ENCODE results near the gene ZNF565. TPM values are rescaled to one million over a fixed set of nuclear protein-coding genes. Genes with fewer than 3 reads are reported as not detected.
"Not testable (repeated sequence)": the region's sequence is repeated elsewhere in the genome, so short reads cannot be mapped to it uniquely, and the experiment has no call there.

Gene ZNF565
- total RNA-seq, 2 experiments from 2014 or later, result 1.3 to 1.6 TPM

- no peak for ATAC-seq
- no peak overlapping the region for H3K4me3 Mint-ChIP-seq
- H3K27me3 Mint-ChIP-seq, result peaks cover 10% of the 10 kb centered on the region
These were observed 31.6 kb upstream of the ZNF565 start for GRCh38 chr19:36246006-36246481.

GRCh38 chr19:36245210-36246005 is 30.9 kb upstream of the ZNF565 start:
- no peaks in the 10 kb centered on the region for H3K4me1 Mint-ChIP-seq (ENCODE audit: low read depth)
- ATAC-seq (no peak), DNase-seq (no peak)
- intact Hi-C loops (cut with micrococcal nuclease), result no loop called here
- peaks cover 14% of the 10 kb centered on the region for H3K36me3 Mint-ChIP-seq (ENCODE audit: low read depth)
- peaks cover 10% of the 10 kb centered on the region for H3K27me3 Mint-ChIP-seq
- no peak overlapping the region for H3K4me3 Mint-ChIP-seq
- TF ChIP-seq CTCF (IDR thresholded peaks at IDR 0.05), result no peak
- POLR2A ChIA-PET, result no interaction called here
- H3K9me3 Mint-ChIP-seq, result peaks cover 41% of the 10 kb centered on the region
- no peak overlapping the region for H3K27ac Mint-ChIP-seq
- CTCF ChIA-PET, result no interaction called here

More at GRCh38 chr19:36246006-36246481, 31.6 kb upstream of the ZNF565 start:
- H3K9me3 Mint-ChIP-seq, result peaks cover 41% of the 10 kb centered on the region
- H3K36me3 Mint-ChIP-seq (ENCODE audit: low read depth), result peaks cover 14% of the 10 kb centered on the region
- H3K4me1 Mint-ChIP-seq (ENCODE audit: low read depth), result no peaks in the 10 kb centered on the region
- intact Hi-C loops (cut with micrococcal nuclease), result no loop called here
- no peak overlapping the region for H3K27ac Mint-ChIP-seq
- ChIA-PET POLR2A (no interaction called here), CTCF (no interaction called here)
- DNase-seq, result no peak
- no peak for TF ChIP-seq CTCF (IDR thresholded peaks at IDR 0.05)

DNA sequence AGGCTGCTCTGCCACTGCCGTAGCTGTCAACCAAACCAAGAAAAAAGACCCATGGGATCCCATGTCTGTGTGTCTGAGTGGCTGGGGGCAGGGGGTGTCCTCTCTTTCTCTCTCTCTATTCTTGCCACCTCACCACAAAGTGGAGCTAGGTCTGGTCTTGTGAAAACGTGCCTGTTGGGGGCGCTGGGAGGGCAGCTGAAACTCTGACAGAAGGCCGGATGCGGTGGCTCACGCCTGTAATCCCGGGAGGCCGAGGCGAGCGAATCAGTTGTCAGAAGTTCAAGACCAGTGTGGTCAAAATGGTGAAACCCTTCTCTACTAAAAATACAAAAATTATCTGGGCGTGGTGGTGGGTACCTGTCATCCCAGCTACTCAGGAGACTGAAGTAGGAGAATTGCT is 29.6 kb upstream of the ZNF565 start:
- ChIA-PET POLR2A (no interaction called here), CTCF (no interaction called here)
- Mint-ChIP-seq H3K9me3 (peaks cover 49% of the 10 kb centered on the region), H3K4me3 (no peak overlapping the region), H3K27ac (no peak overlapping the region), H3K4me1 (ENCODE audit: low read depth) (no peaks in the 10 kb centered on the region), H3K36me3 (ENCODE audit: low read depth) (peaks cover 25% of the 10 kb centered on the region), H3K27me3 (peaks cover 10% of the 10 kb centered on the region)
- no peak for TF ChIP-seq CTCF (IDR thresholded peaks at IDR 0.05)
- intact Hi-C loops (cut with micrococcal nuclease), result no loop called here
- no peak for DNase-seq
- ATAC-seq, result no peak

- ChIA-PET CTCF (no interaction called here), POLR2A (interaction anchor here (1.6 to 1.8 kb wide), 2 partner anchors 16 to 21 kb away, joined by 4 to 5 read pairs; partner anchors contain the start of gene ZNF146)
- no peaks in the 10 kb centered on the region for H3K27me3 Mint-ChIP-seq
- no peaks in the 10 kb centered on the region for H3K4me1 Mint-ChIP-seq (ENCODE audit: low read depth)
- intact Hi-C loops (cut with micrococcal nuclease), result no loop called here
- no peak overlapping the region for H3K4me3 Mint-ChIP-seq
- peaks cover 62% of the 10 kb centered on the region for H3K9me3 Mint-ChIP-seq
- no peak for DNase-seq
- TF ChIP-seq CTCF (IDR thresholded peaks at IDR 0.05), result no peak
- H3K36me3 Mint-ChIP-seq (ENCODE audit: low read depth), result peaks cover 83% of the 10 kb centered on the region
- H3K27ac Mint-ChIP-seq, result no peak overlapping the region
- ATAC-seq, result no peak
These were observed 22.5 kb upstream of the ZNF565 start for GRCh38 chr19:36236946-36237310.

DNA sequence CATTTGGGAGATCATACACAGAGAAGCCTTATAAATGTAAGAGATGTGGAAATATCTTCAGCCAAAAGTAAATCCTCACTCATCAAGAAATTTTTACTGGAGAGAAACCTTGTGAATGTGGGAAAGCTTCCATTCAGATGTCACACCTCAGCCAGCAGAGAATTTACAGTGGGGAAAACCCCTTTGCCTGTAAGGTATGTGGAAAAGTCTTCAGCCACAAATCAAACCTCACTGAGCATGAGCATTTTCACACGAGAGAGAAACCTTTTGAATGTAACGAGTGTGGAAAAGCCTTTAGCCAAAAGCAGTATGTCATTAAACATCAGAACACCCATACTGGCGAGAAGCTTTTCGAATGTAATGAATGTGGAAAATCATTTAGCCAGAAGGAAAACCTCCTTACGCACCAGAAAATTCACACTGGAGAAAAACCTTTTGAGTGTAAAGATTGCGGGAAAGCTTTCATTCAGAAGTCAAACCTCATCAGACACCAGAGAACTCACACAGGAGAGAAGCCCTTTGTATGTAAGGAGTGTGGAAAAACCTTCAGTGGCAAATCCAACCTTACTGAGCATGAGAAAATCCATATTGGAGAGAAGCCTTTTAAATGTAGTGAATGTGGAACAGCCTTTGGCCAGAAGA is 22.0 kb upstream of the ZNF565 start:
- peaks cover 60% of the 10 kb centered on the region for H3K9me3 Mint-ChIP-seq
- ChIA-PET CTCF (no interaction called here), POLR2A (interaction anchor here (1.6 to 1.8 kb wide), 2 partner anchors 16 to 21 kb away, joined by 4 to 5 read pairs; partner anchors contain the start of gene ZNF146)
- DNase-seq (no peak), ATAC-seq (no peak)
- no peaks in the 10 kb centered on the region for H3K4me1 Mint-ChIP-seq (ENCODE audit: low read depth)
- peaks cover 85% of the 10 kb centered on the region for H3K36me3 Mint-ChIP-seq (ENCODE audit: low read depth)
- H3K4me3 Mint-ChIP-seq, result no peak overlapping the region
- no peaks in the 10 kb centered on the region for H3K27me3 Mint-ChIP-seq
- no peak overlapping the region for H3K27ac Mint-ChIP-seq
- intact Hi-C loops (cut with micrococcal nuclease), result no loop called here
- TF ChIP-seq CTCF (IDR thresholded peaks at IDR 0.05), result no peak

DNA sequence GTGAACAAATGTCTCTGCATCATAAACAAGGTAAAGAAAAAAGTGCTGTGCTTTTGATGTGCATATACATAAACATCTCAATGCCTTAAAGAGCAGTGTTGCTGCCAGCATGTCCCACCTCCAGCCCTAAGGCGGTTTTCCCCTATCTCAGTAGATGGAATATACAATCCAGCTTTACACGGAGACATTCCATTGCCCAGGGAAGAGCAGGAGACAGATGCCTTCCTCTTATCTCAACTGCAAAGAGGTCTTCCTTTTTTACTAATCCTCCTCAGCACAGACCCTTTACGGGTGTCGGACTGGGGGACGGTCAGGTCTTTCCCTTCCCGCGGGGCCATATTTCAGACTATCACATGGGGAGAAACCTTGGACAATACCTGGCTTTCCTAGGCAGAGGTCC is 19.2 kb upstream of the ZNF565 start:
- H3K27me3 Mint-ChIP-seq; CTCF ChIA-PET; ATAC-seq; intact Hi-C loops (cut with micrococcal nuclease); DNase-seq; H3K4me3 Mint-ChIP-seq; H3K4me1 Mint-ChIP-seq (ENCODE audit: low read depth); POLR2A ChIA-PET; H3K27ac Mint-ChIP-seq: not testable (repeated sequence)
- Mint-ChIP-seq H3K36me3 (ENCODE audit: low read depth) (peaks cover 96% of the 10 kb centered on the region), H3K9me3 (peaks cover 62% of the 10 kb centered on the region)
